ENCODE measurements around the gene LAMP5.

Gene LAMP5

DNA sequence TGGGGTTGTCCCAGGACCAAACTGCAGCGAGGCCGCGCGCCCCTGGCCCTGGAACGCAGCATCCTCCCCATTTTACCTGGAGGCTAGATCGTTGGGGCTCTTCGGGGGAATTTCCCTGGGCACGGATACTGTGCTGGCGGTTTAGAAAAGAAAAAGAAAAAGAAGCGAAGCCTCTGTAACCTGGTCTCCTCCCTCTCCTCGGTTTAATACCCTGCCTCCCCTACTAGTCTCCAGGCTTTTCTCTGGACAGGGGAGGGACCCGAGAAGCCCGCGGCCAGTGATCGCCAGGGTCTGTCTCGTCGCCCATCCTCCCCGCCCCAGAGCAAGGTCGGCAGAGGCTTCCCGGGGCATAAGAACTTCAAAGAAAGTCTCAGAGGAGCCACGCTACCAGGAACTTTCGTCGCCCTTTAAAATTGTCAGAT, 6.1 kb upstream of the LAMP5 start:
- Histone ChIP-seq H4K20me1 (ENCODE audit: low read depth, low read length) (no peaks in the 10 kb centered on the region), H3K4me3 (ENCODE audit: insufficient read depth, low read length, poor library complexity, severe bottlenecking) (no peak overlapping the region), H3K9me3 (ENCODE audit: insufficient read depth, low read length) (no peaks in the 10 kb centered on the region), H3K9me2 (replicated peaks; ENCODE audit: insufficient read depth, low read length) (no peaks in the 10 kb centered on the region), H2AFZ (ENCODE audit: low read depth, low read length, severe bottlenecking) (no peak overlapping the region), H3F3A (ENCODE audit: insufficient read depth) (no peaks in the 10 kb centered on the region), H3K27ac (ENCODE audit: low read depth, low read length) (no peak overlapping the region), H3K4me2 (ENCODE audit: low read depth, low read length, poor library complexity, severe bottlenecking) (no peak overlapping the region), H3K36me3 (ENCODE audit: low read length) (no peaks in the 10 kb centered on the region), H3K79me2 (ENCODE audit: insufficient read depth, low read length) (no peaks in the 10 kb centered on the region), H3K27me3 (ENCODE audit: low read length) (no peaks in the 10 kb centered on the region), H3K9ac (ENCODE audit: low read length) (no peak overlapping the region)
- TF ChIP-seq, protein P1, sequence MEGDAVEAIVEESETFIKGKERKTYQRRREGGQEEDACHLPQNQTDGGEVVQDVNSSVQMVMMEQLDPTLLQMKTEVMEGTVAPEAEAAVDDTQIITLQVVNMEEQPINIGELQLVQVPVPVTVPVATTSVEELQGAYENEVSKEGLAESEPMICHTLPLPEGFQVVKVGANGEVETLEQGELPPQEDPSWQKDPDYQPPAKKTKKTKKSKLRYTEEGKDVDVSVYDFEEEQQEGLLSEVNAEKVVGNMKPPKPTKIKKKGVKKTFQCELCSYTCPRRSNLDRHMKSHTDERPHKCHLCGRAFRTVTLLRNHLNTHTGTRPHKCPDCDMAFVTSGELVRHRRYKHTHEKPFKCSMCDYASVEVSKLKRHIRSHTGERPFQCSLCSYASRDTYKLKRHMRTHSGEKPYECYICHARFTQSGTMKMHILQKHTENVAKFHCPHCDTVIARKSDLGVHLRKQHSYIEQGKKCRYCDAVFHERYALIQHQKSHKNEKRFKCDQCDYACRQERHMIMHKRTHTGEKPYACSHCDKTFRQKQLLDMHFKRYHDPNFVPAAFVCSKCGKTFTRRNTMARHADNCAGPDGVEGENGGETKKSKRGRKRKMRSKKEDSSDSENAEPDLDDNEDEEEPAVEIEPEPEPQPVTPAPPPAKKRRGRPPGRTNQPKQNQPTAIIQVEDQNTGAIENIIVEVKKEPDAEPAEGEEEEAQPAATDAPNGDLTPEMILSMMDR (IDR thresholded peaks at IDR 0.05; ENCODE audit: insufficient read depth, low read length, poor library complexity, severe bottlenecking) = no peak
- no peak for TF ChIP-seq EZH2phosphoT487 (conservative IDR thresholded peaks at IDR 0.05; ENCODE audit: low read length)

DNA sequence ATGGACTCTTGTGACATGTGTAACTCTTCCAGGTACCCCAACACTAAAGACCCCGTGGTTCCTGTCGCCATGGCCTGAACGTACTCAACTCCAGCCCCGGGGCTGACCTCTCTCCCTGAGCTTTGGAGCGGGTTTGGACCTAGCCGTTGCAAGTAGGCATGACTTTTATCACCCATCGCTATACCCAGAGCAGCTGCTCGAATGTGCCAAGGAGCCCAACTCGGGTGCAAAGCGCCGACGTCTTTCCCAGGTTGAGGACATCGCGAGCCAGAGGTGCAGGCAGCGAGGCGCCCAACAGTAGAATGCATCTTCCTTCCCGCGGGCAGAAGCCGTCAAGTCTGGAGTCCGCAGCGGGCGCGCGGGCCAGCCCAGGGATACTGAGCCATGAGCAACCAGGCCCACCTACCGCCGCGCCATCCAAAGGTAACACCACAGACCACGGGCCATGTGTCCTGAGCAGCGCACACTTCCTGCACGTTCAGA, 5.7 kb upstream of the LAMP5 start:
- Histone ChIP-seq H3K9me3 (ENCODE audit: insufficient read depth, low read length) (no peaks in the 10 kb centered on the region), H3K9me2 (replicated peaks; ENCODE audit: insufficient read depth, low read length) (no peaks in the 10 kb centered on the region), H3K4me3 (ENCODE audit: insufficient read depth, low read length, poor library complexity, severe bottlenecking) (no peak overlapping the region), H4K20me1 (ENCODE audit: low read depth, low read length) (no peaks in the 10 kb centered on the region), H3K79me2 (ENCODE audit: insufficient read depth, low read length) (no peaks in the 10 kb centered on the region), H3F3A (ENCODE audit: insufficient read depth) (no peaks in the 10 kb centered on the region), H3K36me3 (ENCODE audit: low read length) (no peaks in the 10 kb centered on the region), H3K9ac (ENCODE audit: low read length) (no peak overlapping the region), H3K27ac (ENCODE audit: low read depth, low read length) (no peak overlapping the region), H3K27me3 (ENCODE audit: low read length) (no peaks in the 10 kb centered on the region), H2AFZ (ENCODE audit: low read depth, low read length, severe bottlenecking) (no peak overlapping the region), H3K4me2 (ENCODE audit: low read depth, low read length, poor library complexity, severe bottlenecking) (no peak overlapping the region)
- TF ChIP-seq, protein P1 (IDR thresholded peaks at IDR 0.05; ENCODE audit: insufficient read depth, low read length, poor library complexity, severe bottlenecking) = no peak
- no peak for TF ChIP-seq EZH2phosphoT487 (conservative IDR thresholded peaks at IDR 0.05; ENCODE audit: low read length)

DNA sequence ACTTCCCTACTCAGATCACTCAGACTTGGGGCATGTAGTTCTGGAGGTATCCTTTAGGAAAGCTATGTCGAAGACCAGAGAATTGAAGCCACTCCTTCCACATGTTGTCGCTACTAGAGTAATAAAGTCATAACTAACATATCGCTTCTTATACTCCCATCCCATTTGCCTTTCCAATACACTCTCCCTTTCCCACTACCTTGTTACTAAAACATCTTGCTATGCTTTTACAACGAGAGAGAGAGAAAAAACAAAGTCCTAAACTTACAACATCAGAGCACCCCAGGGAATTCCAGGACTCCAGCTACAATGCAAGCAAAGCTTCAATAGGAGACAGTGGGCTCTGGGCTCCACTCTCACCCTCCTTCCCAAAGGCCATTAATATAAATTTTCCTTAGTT, 5.1 kb upstream of the LAMP5 start:
- Histone ChIP-seq H3K27ac (ENCODE audit: low read depth, low read length) (no peak overlapping the region), H3K27me3 (ENCODE audit: low read length) (no peaks in the 10 kb centered on the region)

More for the DNA sequence above, 5.1 kb upstream of the LAMP5 start:
- TF ChIP-seq EZH2phosphoT487 (conservative IDR thresholded peaks at IDR 0.05; ENCODE audit: low read length) = no peak
- TF ChIP-seq, protein P1 (IDR thresholded peaks at IDR 0.05; ENCODE audit: insufficient read depth, low read length, poor library complexity, severe bottlenecking) = no peak
- H4K20me1 ChIP-seq (ENCODE audit: low read depth, low read length) = no peaks in the 10 kb centered on the region
- no peaks in the 10 kb centered on the region for H3K79me2 ChIP-seq (ENCODE audit: insufficient read depth, low read length)
- no peak overlapping the region for H3K4me3 ChIP-seq (ENCODE audit: insufficient read depth, low read length, poor library complexity, severe bottlenecking)
- H3K4me2 ChIP-seq (ENCODE audit: low read depth, low read length, poor library complexity, severe bottlenecking) = no peak overlapping the region
- no peaks in the 10 kb centered on the region for H3F3A ChIP-seq (ENCODE audit: insufficient read depth)
- H3K9ac ChIP-seq (ENCODE audit: low read length) = no peak overlapping the region
- H3K36me3 ChIP-seq (ENCODE audit: low read length) = no peaks in the 10 kb centered on the region
- no peak overlapping the region for H2AFZ ChIP-seq (ENCODE audit: low read depth, low read length, severe bottlenecking)
- no peaks in the 10 kb centered on the region for H3K9me3 ChIP-seq (ENCODE audit: insufficient read depth, low read length)
- H3K9me2 ChIP-seq (replicated peaks; ENCODE audit: insufficient read depth, low read length) = no peaks in the 10 kb centered on the region

All from SU-DHL-6 (cell line).